Large intestine (tissue), 3 donors: Measurements from ENCODE around the gene ARHGAP22. TPM values are rescaled to one million over a fixed set of nuclear protein-coding genes. Genes with fewer than 3 reads are reported as not detected.

Source experiments
- DNase-seq, 2 donors: peaks; one replicate each; pipeline versions ENCODE4 v3.0.0 to v3.0.0-alpha.2; 2013
- H3K27ac ChIP-seq: one replicate; pipeline ENCODE4 v1.5.1; 2013; ENCODE audit warnings: low read length
- H3K27me3 ChIP-seq: 2 replicates; pipeline ENCODE4 v1.6.1; 2013; ENCODE audit warnings: low read length; ENCODE audit not compliant: control insufficient read depth, insufficient read depth
- H3K36me3 ChIP-seq: 2 replicates; pipeline ENCODE4 v1.6.1; 2013; ENCODE audit warnings: low read length; ENCODE audit not compliant: control insufficient read depth, insufficient read depth
- H3K4me1 ChIP-seq: one replicate; pipeline ENCODE4 v1.6.1; 2013; ENCODE audit warnings: low read length; ENCODE audit not compliant: control insufficient read depth, insufficient read depth
- H3K4me3 ChIP-seq: one replicate; pipeline ENCODE4 v1.5.1; 2013; ENCODE audit warnings: low read length
- H3K9me3 ChIP-seq: one replicate; pipeline ENCODE4 v1.6.1; 2013; ENCODE audit warnings: mild to moderate bottlenecking, low read depth, low read length, moderate library complexity; ENCODE audit not compliant: control insufficient read depth
- WGBS: methylation state at CpG from one replicate; pipeline ENCODE4 v1.1.5; 2013; ENCODE audit warnings: low lambda C conversion rate; ENCODE audit not compliant: insufficient coverage; 5-methylcytosine and 5-hydroxymethylcytosine counted together
- polyA plus RNA-seq: library from polyadenylated mRNA; unstranded; fragments of 120-200 nt; gene quantifications from one replicate; pipeline ENCODE4 v1.2.1, GENCODE V29; 2013

The ARHGAP22 gene
- polyA plus RNA-seq, 1 donor = 2.7 TPM

DNA sequence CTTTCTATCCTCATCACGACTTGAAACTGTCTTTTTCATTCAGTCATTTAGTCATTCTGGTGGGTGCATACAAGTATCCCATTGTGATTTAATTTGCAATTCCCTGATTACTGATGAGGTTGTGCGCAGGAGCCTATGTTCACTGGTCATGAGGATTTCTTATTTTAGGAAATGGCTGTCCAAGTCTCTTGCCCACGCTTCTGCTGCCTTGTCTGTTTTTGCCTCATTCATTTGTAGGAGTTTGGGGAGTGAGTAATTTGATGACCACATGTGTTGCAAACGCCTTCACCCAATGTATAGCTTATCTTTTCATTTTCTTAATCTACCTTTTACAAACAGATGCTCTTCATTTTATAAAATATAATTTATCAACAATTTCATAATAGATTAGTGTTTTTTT, 127.3 kb downstream of the ARHGAP22 start:
- no peak for DNase-seq
- no peak overlapping the region for H3K4me3 ChIP-seq
- H3K4me1 ChIP-seq = peaks cover 8% of the 10 kb centered on the region
- H3K36me3 ChIP-seq = no peaks in the 10 kb centered on the region
- H3K27ac ChIP-seq = no peak overlapping the region
- H3K27me3 ChIP-seq = no peaks in the 10 kb centered on the region
- no peaks in the 10 kb centered on the region for H3K9me3 ChIP-seq
- 100% methylated on average over 1 of the region's 4 CpGs for WGBS

DNA sequence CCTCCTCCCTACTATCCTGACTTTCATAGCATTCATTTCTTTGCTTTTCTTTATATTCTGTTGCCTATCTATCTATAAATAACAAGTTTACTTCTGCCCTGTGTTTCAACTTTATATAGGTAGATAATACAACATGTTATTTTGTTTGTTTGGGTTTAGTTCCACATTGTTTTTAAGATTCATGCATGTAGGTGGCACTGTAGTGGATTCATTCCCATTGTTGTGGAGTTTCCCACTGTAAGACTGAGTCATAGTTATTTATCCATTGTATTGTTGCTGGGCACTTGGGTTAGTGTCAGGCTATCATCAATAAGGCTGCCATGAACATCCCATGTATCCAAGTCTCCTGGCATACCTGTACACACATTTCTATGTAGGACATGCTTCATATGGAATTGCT, 127.7 kb downstream of the ARHGAP22 start:
- Histone ChIP-seq H3K27ac (no peak overlapping the region), H3K4me3 (no peak overlapping the region), H3K27me3 (no peaks in the 10 kb centered on the region), H3K36me3 (no peaks in the 10 kb centered on the region), H3K4me1 (peaks cover 8% of the 10 kb centered on the region), H3K9me3 (no peaks in the 10 kb centered on the region)
- DNase-seq = no peak

DNA sequence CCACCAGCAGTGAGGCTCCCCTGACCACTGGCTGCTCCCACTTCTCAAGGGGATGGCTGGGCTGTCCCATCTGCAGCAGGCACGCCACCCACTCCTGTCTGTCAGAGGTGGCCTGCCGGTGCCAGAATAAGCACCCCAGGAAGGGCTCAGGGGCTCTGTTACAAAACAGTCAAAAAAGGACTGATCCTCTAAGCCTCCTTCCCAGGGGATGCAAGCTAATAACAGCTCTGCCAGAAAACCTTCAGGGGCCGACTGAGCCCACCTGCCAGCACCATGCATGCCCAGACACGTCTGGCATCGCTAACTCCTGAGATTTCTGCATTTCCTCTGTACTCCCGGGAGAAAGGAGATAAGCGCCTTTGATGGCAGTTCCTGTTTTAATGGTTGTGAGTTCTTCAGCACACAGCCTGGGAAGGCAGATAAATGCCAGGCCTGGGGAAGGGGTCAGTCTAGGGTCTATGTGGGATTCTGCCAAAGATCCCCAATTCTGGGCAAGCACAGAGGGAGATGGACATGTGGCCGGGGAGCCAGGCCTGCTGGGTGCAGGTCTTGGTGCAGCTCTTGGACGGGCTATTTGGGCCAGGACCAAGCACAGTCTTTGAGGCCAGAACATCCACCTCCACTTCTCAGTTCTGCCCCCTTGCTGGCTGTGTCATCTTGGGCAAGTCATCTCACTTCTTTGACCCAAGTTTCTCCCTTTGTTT, 128.4 kb downstream of the ARHGAP22 start:
- DNase-seq = no peak
- Histone ChIP-seq H3K4me3 (no peak overlapping the region), H3K4me1 (peaks cover 8% of the 10 kb centered on the region), H3K9me3 (no peaks in the 10 kb centered on the region), H3K27me3 (no peaks in the 10 kb centered on the region), H3K27ac (no peak overlapping the region), H3K36me3 (no peaks in the 10 kb centered on the region)
- no CpG with 5 or more reads among the region's 9 CpGs for WGBS

DNA sequence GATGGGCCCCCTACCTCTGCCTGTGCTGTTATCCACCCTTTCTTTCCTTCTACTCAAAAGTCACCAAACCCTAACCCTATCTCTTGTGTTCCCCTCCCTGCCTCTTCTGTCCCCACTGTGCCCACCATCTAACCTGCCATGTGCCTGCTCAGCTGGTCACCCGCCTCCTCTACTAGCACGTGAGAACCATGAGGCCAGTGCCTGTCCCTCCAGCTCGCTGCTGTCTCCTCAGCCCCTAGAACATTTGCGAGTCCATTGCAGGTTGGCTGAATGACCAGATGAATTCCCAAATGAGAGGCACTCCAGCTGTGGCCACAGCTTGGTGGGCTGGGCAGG, 129.0 kb downstream of the ARHGAP22 start:
- Histone ChIP-seq H3K27ac (no peak overlapping the region), H3K9me3 (no peaks in the 10 kb centered on the region), H3K36me3 (no peaks in the 10 kb centered on the region), H3K4me3 (no peak overlapping the region), H3K4me1 (peaks cover 10% of the 10 kb centered on the region), H3K27me3 (no peaks in the 10 kb centered on the region)
- no CpG with 5 or more reads among the region's 4 CpGs for WGBS
- no peak for DNase-seq

DNA sequence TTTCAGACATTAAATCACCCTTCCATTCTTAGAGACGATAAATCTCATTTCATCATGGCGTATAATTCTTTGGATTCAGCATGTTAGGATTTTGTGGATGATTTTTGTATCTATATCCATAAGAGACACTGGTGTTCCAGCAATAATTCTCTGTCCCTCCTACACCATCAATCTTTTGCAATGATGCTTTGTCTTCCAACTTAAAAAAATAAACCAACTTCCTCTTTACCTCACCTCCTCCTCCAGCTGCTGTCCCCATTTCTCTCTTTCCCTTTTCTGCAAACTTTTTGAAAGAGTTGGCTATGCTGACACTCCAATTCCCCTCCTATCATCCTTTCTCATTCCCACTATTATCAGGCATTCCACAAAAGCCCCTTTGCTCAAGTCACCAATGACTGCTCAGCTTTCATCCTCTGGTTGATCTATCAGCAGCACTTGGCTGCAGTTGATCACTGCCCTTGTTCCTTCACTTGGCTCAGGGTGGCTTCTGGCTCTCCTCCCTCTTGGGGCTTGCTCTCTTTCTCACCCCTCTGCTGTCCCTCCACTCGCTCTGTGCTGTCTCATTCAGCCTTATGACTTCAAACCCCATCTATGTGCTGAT, 130.0 kb downstream of the ARHGAP22 start:
- 100% methylated on average over 2 of the region's 3 CpGs for WGBS
- Histone ChIP-seq H3K4me1 (peaks cover 13% of the 10 kb centered on the region), H3K4me3 (no peak overlapping the region), H3K36me3 (no peaks in the 10 kb centered on the region), H3K27me3 (no peaks in the 10 kb centered on the region), H3K9me3 (no peaks in the 10 kb centered on the region), H3K27ac (no peak overlapping the region)
- no peak for DNase-seq

DNA sequence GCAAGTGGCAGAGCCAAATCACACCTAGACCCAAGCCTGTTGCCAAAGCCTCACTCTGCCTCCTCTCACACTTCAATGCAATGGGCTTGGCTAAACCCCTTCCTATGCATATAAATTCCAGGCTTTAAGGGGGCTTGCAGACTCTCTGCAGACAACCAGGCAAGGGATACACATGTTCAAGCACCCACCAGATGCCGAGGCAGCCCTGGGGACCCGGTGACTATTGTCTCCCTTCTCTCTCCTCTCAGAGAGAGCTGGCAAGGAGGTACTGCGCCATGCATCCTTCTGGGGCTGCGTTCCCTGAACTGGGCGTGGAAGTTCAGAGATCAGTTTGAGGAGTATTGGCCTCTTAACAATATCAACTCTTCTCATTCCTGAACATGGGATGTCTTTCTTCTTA, 131.2 kb downstream of the ARHGAP22 start:
- H3K27me3 ChIP-seq = no peaks in the 10 kb centered on the region
- no peaks in the 10 kb centered on the region for H3K9me3 ChIP-seq
- H3K27ac ChIP-seq = no peak overlapping the region
- WGBS = no CpG with 5 or more reads among the region's 5 CpGs
- no peaks in the 10 kb centered on the region for H3K36me3 ChIP-seq
- no peak for DNase-seq
- H3K4me1 ChIP-seq = peaks cover 25% of the 10 kb centered on the region
- H3K4me3 ChIP-seq = no peak overlapping the region

DNA sequence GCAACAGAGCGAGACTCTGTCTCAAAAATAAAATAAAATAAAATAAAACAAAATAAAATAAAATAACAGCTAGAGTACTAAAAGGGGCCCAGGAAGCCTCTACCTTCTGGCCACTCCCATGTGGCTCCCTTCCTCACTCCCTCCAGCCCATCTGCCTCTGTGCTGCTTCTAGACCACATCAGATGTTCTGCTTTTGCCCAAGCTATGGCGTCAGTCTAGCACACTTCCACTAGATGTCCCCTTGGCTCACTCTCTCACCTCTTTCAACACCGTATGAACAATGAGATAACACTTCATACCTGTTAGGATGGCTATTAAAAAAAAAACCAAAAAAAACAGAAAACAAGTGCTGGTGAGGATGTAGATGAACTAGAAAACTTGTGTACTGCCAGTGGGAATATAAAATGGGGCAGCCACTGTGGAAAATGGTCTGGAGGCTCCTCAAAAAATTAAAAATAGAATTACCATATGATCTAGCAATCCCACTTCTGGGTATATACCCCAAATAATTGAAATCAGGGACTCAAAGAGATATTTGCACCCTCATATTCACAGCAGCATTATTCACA, 132.3 kb downstream of the ARHGAP22 start:
- no peak for DNase-seq
- Histone ChIP-seq H3K9me3 (no peaks in the 10 kb centered on the region), H3K27me3 (no peaks in the 10 kb centered on the region), H3K36me3 (no peaks in the 10 kb centered on the region), H3K27ac (no peak overlapping the region), H3K4me1 (peaks cover 29% of the 10 kb centered on the region), H3K4me3 (no peak overlapping the region)
- WGBS = 90% methylated on average over 2 of the region's 3 CpGs

DNA sequence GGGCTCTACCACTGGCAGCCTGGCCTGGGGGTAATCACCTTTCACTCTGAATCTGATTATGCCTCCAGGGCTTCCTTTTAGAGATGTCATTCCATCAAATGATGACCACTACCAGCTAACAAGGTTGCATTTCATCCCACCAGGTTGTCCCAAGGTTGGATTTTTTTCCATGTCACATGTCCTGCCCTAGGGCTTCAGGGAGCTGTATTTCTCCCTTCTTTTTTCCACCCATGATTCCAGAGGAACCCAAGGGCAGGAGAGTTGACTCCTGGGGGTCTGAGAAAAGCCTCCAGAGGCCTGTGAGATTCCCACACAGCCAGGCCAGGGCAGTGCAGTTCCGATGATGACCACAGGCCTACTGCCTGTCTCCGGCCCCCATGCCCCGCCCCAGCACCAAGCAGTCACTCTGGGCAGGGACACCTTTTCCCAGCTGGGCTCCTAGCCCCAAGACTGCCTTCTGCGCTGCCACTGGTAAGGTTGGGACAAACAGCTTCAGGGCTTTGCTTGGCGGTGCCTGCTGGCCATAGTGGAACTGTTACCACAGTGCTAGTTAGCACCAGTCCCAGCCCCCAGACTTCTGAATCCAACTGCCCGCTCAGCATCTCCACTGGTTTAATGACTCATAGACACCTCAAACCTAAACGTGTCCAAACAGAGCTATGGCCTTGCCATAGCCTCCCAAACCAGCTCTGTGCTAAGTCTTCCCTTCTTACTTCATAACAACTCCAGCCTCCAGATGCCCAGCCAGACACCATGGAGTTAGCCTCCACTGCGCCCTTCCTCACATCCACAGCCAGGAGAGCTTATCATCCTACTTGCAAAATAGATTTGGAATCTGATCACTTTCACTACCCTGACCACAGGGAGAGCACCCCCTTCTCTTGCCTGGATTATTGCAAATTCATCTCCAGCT, 133.7 kb downstream of the ARHGAP22 start:
- DNase-seq = no peak
- WGBS = no CpG with 5 or more reads among the region's 8 CpGs

DNA sequence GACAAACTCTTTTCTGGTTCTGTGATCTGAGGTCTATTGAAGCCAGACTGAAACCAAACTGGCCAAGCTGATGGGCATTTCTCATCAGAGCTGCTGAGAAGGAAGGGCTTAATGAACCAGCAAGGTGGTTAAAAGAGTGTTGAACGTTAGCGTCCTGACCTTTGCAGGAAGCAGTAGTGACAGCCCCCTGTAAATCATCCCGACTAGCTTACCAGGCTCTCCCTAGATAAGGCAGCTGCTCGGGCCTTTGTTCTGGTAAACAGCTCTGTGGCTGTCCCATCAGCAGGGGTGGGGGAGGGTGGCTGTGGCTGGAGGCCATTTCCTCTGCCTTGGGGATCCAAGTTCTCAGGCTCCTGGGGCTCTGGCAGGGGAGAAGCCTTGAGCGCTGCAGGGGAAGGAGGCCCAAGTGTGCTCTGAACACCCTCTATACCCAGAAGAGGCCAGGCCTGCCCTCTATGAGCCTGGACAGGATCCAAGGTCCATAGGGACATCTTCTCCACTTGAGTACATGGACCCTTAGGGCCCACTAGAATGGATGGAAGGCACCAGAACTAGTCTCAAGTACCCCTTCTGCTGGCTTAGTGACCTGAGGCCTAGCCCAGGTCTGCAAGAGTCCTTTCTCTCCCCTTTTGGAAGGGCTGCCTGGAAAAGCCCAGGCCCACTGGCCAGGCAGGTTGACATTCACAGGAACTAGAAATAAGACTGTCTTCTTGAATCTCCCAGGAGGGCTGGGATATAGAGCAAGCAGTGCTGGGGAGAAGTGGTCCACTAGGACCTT, 134.6 kb downstream of the ARHGAP22 start:
- Histone ChIP-seq H3K27me3 (peaks cover 16% of the 10 kb centered on the region), H3K4me1 (peaks cover 39% of the 10 kb centered on the region), H3K4me3 (no peak overlapping the region), H3K36me3 (no peaks in the 10 kb centered on the region), H3K27ac (peak overlapping the region; percentile 77), H3K9me3 (no peaks in the 10 kb centered on the region)
- WGBS = no CpG with 5 or more reads among the region's 5 CpGs
- peak; percentile 51 to 79 for DNase-seq

More for the DNA sequence above, 133.7 kb downstream of the ARHGAP22 start:
- H3K27ac ChIP-seq = no peak overlapping the region
- H3K9me3 ChIP-seq = no peaks in the 10 kb centered on the region
- H3K4me1 ChIP-seq = peaks cover 36% of the 10 kb centered on the region
- no peaks in the 10 kb centered on the region for H3K36me3 ChIP-seq
- peaks cover 8% of the 10 kb centered on the region for H3K27me3 ChIP-seq
- no peak overlapping the region for H3K4me3 ChIP-seq

DNA sequence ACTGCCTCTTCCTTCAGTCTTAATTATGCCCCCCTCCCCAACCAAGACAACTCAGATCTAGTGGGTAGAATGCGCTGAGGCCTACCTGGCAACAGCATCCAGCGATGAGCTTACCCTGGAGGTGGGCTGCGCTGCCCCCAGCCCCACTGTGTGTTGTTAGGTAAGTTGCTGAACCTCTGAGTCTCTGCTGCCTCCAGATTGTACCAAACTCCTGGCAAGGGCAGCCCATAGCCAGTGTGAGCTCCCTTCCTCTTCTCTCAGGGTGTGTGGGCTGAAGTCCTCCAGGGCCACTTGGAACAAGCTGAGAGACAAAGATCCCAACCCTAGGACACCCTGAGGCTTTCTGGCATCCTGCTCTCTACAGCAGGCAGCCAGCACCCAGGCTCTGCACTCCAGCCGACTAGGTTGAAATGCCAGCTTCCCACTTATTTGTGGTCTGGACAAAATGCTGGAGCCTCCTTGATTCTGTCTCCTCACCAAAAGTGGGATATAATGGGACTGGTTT, 135.3 kb downstream of the ARHGAP22 start:
- Histone ChIP-seq H3K4me3 (no peak overlapping the region), H3K4me1 (peaks cover 39% of the 10 kb centered on the region), H3K9me3 (no peaks in the 10 kb centered on the region), H3K36me3 (no peaks in the 10 kb centered on the region), H3K27ac (peak overlapping the region; percentile 77), H3K27me3 (peaks cover 17% of the 10 kb centered on the region)
- DNase-seq = no peak
- WGBS = no CpG with 5 or more reads among the region's 4 CpGs
